NB4 (cell line): ENCODE measurements around the gene PPCS.

ENCODE experiments used
- DNase-seq: peaks from one replicate; pipeline ENCODE4 v3.0.0; 2010; ENCODE audit warnings: low read depth
- H3K4me3 ChIP-seq: one replicate; pipeline ENCODE4 v1.5.1; 2011; ENCODE audit warnings: mild to moderate bottlenecking, low read depth, low read length, moderate library complexity
- MYC ChIP-seq: IDR thresholded peaks from 2 replicates; pipeline ENCODE4 v1.6.1; 2011; ENCODE audit warnings: low read depth, low read length
- POLR2A ChIP-seq: IDR thresholded peaks from 2 replicates; pipeline ENCODE4 v1.6.1; 2011; ENCODE audit warnings: mild to moderate bottlenecking; ENCODE audit not compliant: insufficient read length; ENCODE audit errors: extremely low read depth
- TF ChIP-seq, protein P1 (sequence below): IDR thresholded peaks from one replicate; pipeline ENCODE4 v1.5.1; 2012; ENCODE audit warnings: low read depth, low read length
- TF ChIP-seq, protein P2 (sequence below): IDR thresholded peaks from 2 replicates; pipeline ENCODE4 v1.6.1; 2011; ENCODE audit warnings: low read depth, low read length

Gene PPCS

DNA sequence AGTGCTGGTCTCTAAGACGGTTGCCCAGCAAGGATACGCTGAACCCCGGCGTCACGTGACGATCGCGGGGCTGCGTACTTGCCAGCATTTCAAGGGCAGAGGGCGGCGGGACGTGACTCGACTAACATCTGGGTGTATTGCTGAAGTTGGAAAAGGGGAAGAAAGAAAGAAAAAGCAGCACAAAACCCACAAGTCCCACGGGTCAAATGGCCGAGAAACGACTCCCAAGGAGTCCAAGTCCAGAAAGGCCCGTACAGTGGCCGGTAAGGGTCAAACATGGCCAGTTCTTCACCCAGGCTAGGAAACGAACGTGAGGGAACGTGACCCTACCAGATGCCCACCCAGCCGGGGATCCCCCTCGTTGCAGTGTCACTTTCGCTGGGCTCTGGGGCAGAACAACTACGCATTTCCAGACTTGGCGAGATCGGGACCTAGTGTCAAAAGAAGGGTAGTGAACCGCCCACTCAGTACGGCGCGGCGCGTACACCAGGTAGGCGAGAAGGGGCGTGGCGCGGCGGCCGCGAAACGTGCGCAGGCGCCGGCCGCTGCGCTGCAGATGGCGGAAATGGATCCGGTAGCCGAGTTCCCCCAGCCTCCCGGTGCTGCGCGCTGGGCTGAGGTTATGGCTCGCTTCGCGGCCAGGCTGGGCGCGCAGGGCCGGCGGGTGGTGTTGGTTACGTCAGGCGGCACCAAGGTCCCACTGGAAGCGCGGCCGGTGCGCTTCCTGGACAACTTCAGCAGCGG, at the start of gene PPCS, which contains the start of gene ZMYND12:
Gene PPCS (plus strand): TSS at position 534 of the 744 bp plus-strand sequence. CDS start 23 bp downstream, at position 557.
Gene ZMYND12 (minus strand): TSS at position 13 of the 744 bp plus-strand sequence. CDS start 25 bp downstream, outside the sequence.
- peak; percentile 95 for DNase-seq
- H3K4me3 ChIP-seq, result peak within 1 kb of the TSS; percentile 90
- TF ChIP-seq, protein P1, sequence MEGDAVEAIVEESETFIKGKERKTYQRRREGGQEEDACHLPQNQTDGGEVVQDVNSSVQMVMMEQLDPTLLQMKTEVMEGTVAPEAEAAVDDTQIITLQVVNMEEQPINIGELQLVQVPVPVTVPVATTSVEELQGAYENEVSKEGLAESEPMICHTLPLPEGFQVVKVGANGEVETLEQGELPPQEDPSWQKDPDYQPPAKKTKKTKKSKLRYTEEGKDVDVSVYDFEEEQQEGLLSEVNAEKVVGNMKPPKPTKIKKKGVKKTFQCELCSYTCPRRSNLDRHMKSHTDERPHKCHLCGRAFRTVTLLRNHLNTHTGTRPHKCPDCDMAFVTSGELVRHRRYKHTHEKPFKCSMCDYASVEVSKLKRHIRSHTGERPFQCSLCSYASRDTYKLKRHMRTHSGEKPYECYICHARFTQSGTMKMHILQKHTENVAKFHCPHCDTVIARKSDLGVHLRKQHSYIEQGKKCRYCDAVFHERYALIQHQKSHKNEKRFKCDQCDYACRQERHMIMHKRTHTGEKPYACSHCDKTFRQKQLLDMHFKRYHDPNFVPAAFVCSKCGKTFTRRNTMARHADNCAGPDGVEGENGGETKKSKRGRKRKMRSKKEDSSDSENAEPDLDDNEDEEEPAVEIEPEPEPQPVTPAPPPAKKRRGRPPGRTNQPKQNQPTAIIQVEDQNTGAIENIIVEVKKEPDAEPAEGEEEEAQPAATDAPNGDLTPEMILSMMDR, result no peak
- TF ChIP-seq, protein P2, sequence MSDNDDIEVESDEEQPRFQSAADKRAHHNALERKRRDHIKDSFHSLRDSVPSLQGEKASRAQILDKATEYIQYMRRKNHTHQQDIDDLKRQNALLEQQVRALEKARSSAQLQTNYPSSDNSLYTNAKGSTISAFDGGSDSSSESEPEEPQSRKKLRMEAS, result peak; percentile 90
- TF ChIP-seq POLR2A, result peak; percentile 84
- peak; percentile 86 for TF ChIP-seq MYC

DNA sequence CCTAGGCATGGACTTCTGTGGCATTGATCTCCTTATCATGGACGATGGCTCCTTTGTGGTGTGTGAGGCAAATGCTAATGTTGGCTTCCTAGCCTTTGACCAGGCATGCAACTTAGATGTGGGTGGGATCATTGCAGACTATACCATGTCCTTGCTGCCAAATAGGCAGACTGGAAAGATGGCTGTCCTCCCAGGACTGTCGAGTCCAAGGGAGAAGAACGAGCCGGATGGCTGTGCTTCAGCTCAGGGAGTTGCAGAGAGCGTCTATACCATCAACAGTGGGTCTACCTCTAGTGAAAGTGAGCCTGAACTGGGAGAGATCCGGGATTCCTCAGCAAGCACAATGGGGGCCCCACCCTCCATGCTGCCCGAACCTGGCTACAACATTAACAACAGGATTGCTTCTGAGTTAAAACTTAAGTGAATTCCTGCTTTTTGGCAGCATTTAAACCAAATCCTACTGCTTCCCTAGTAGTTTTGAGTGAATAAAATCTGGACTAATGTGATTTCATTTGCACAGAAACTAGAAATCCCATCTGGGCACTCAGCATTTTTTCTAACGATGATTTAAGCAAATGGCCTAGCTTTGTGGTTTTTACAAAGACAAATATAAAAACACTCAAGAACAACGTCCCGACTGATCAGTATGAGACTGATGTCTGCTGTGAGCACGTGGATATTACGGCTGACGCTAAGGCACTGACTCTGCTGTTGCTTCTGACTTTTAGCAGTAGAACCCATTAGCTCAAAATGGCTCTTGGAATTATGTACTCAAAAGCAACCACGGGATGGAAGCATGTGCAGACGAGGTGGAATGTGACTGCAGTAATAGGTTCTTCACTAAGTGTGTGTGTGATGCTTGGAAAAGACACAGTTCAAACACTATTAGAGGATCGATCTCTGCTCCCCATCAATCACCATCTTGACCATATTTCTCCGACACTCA, 41.5 kb upstream of the PPCS start:
- no peak for DNase-seq

DNA sequence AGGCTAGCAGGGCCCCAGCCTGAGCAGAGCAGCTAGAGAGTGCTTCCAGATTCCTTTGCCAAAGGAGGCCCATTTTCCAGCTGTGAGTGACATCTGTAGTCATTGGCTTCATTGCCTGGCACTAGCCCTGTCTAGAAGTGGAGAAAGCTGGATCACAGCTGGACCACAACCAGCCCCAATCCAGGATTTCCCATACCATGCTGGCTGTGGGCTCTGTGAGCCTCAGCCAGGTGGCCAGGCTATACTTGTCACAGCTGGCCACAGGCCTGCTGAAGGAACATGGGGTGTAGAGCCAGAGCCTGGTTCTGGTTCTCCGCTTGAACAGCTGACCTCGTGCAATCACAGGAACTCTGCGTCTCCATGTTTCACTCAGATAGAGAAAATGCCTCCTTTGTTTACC, 39.2 kb upstream of the PPCS start:
- TF ChIP-seq POLR2A (no peak), MYC (no peak)
- TF ChIP-seq, protein P2, result no peak
- TF ChIP-seq, protein P1, result no peak
- no peak overlapping the region for H3K4me3 ChIP-seq
- no peak for DNase-seq

More for the DNA sequence above, 41.5 kb upstream of the PPCS start:
- no peak overlapping the region for H3K4me3 ChIP-seq
- TF ChIP-seq, protein P2, result no peak
- no peak for TF ChIP-seq MYC
- TF ChIP-seq, protein P1, result no peak
- TF ChIP-seq POLR2A, result no peak

DNA sequence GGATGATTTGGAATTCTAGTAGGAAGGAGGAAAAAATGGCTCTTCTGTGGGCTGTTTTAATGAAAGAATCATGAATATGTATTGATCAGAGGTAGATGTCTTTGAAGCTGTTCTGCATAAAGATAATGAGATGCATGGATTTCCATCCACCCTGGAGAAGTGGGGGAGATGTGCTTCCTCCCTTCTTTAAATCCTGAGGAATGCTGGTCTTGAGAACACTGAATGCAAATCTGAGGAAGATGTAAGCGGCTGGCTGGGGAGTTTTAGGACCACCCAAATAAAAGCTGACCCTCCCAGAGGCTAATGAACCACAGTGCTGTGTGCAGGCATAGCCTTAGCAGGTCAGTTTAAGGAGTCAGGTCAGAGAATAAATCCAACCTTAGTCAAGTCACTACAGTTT, 37.8 kb upstream of the PPCS start:
- TF ChIP-seq MYC (no peak), POLR2A (no peak)
- TF ChIP-seq, protein P2, result no peak
- TF ChIP-seq, protein P1, result no peak
- no peak for DNase-seq
- no peak overlapping the region for H3K4me3 ChIP-seq

DNA sequence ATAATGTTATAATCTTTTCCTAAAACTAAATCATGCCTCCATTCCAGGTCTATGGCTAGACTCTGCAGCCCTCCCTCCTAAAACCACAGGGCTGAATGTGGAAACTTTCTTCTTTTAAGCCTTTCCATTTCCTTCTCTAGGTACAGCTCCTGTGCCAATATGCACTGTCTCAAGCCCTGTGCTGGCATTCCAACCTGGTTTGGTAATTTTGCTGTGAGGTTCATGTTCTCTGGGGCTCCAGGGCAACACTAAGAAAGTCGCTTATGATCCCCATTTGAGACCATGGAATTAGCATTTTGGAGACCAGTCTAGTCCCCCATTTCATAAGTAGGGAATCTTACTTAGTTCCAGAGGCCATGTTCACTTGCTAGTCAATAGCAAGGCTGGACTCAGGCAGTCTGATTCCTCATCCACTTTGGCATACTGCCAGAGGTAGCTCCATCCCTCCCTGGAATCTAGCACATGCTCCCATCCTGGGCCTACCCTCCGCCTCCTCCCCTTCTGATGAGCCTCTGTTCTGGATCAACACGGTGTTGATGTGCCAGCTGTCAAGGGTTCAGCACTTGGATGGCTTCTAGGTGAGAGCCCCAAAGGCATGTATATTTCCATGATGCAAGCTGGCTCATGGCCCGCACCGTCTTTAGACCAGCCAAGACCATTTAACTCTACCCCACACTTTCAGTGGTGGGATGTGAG, 37.1 kb upstream of the PPCS start:
- no peak overlapping the region for H3K4me3 ChIP-seq
- DNase-seq, result no peak
- TF ChIP-seq, protein P2, result no peak
- TF ChIP-seq, protein P1, result no peak
- TF ChIP-seq POLR2A (no peak), MYC (no peak)
